Chondrocyte (in vitro differentiated cells): Measurements from ENCODE around the gene URM1. TPM values are rescaled to one million over a fixed set of nuclear protein-coding genes. Genes with fewer than 3 reads are reported as not detected.
"Not testable (repeated sequence)": the region's sequence is repeated elsewhere in the genome, so short reads cannot be mapped to it uniquely, and the experiment has no call there.

Experiments used
- DNase-seq: peaks from one replicate; pipeline ENCODE4 v3.0.0; 2021; ENCODE audit warnings: mixed read lengths, low spot score
- H3K27ac Mint-ChIP-seq: one replicate; pipeline ENCODE4 v1.8.0; 2021; ENCODE audit warnings: mild to moderate bottlenecking, moderate library complexity, mixed read lengths; ENCODE audit not compliant: unreplicated experiment
- H3K27me3 Mint-ChIP-seq: 2 replicates; pipeline ENCODE4 v1.8.0; 2021; ENCODE audit warnings: low read depth, mixed read lengths
- H3K36me3 Mint-ChIP-seq: 2 replicates; pipeline ENCODE4 v1.8.0; 2021; ENCODE audit warnings: low read depth, mixed read lengths
- H3K4me1 Mint-ChIP-seq: 2 replicates; pipeline ENCODE4 v1.8.0; 2021; ENCODE audit warnings: low read depth, mild to moderate bottlenecking, mixed read lengths
- H3K4me3 Mint-ChIP-seq: one replicate; pipeline ENCODE4 v1.8.0; 2021; ENCODE audit warnings: mild to moderate bottlenecking, moderate library complexity, mixed read lengths; ENCODE audit not compliant: unreplicated experiment
- H3K9me3 Mint-ChIP-seq: 2 replicates; pipeline ENCODE4 v1.8.0; 2021; ENCODE audit warnings: low read depth, mixed read lengths
- total RNA-seq: library from RNA; stranded (reverse); gene quantifications from 3 replicates; pipeline ENCODE4 v1.2.1, GENCODE V29; 2021
- TF ChIP-seq, protein P1 (sequence below): fragments of 200-600 bp; sonication (generic); IDR thresholded peaks from 2 replicates; pipeline ENCODE4 v1.5.0; 2021; ENCODE audit warnings: antibody characterized with exemption, mild to moderate bottlenecking, moderate library complexity

URM1 gene
- total RNA-seq, 1 donor from 2014 or later: 50.5 TPM

DNA sequence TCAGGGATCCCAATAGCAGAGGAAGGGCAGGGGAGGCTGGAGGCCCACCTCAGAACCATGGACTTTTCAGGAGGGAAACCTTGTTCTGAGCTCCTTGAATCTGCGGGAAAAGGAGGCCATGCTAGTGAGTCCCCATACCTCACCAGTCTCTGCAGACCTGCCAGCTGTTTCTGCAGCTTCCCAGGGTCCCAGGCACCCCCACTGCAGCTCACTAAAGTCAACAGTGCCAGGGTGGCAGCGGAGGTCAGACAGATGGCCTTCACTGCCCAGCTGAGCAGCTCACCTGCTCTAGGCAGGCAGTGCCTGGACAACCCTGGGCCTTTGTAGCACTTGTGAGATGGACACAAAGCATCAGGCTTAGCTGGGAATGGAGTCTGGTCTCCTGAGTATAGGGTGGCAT lies 35.3 kb upstream of the URM1 start:
- Mint-ChIP-seq H3K4me3 (no peak overlapping the region), H3K27ac (no peak overlapping the region), H3K4me1 (peaks cover 4% of the 10 kb centered on the region), H3K36me3 (peaks cover 6% of the 10 kb centered on the region), H3K9me3 (no peaks in the 10 kb centered on the region), H3K27me3 (no peaks in the 10 kb centered on the region)
- DNase-seq: no peak
- TF ChIP-seq, protein P1, sequence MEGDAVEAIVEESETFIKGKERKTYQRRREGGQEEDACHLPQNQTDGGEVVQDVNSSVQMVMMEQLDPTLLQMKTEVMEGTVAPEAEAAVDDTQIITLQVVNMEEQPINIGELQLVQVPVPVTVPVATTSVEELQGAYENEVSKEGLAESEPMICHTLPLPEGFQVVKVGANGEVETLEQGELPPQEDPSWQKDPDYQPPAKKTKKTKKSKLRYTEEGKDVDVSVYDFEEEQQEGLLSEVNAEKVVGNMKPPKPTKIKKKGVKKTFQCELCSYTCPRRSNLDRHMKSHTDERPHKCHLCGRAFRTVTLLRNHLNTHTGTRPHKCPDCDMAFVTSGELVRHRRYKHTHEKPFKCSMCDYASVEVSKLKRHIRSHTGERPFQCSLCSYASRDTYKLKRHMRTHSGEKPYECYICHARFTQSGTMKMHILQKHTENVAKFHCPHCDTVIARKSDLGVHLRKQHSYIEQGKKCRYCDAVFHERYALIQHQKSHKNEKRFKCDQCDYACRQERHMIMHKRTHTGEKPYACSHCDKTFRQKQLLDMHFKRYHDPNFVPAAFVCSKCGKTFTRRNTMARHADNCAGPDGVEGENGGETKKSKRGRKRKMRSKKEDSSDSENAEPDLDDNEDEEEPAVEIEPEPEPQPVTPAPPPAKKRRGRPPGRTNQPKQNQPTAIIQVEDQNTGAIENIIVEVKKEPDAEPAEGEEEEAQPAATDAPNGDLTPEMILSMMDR: no peak

DNA sequence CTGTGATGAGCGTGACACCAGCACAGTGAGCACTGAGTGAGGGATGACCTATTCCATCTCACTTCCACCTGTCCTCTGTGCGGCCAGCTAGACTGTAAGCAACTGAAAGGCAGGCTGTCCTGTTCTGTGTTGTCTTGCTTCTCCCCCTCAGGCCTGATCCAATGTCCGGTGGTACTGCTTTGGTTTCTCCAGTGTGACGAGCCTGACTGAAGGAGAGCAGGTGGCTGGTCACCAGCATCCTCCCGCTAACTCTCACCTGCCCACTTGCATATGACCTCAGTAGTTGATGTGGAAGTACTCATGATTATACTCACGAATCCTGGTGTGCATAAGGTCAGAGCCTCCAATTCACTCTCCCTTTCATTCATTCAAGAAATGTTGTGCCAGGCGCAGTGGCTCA lies 33.2 kb upstream of the URM1 start:
- DNase-seq: no peak
- Mint-ChIP-seq H3K4me1 (peaks cover 10% of the 10 kb centered on the region), H3K9me3 (no peaks in the 10 kb centered on the region), H3K4me3 (no peak overlapping the region), H3K27ac (no peak overlapping the region), H3K36me3 (peaks cover 3% of the 10 kb centered on the region), H3K27me3 (no peaks in the 10 kb centered on the region)
- TF ChIP-seq, protein P1: no peak

DNA sequence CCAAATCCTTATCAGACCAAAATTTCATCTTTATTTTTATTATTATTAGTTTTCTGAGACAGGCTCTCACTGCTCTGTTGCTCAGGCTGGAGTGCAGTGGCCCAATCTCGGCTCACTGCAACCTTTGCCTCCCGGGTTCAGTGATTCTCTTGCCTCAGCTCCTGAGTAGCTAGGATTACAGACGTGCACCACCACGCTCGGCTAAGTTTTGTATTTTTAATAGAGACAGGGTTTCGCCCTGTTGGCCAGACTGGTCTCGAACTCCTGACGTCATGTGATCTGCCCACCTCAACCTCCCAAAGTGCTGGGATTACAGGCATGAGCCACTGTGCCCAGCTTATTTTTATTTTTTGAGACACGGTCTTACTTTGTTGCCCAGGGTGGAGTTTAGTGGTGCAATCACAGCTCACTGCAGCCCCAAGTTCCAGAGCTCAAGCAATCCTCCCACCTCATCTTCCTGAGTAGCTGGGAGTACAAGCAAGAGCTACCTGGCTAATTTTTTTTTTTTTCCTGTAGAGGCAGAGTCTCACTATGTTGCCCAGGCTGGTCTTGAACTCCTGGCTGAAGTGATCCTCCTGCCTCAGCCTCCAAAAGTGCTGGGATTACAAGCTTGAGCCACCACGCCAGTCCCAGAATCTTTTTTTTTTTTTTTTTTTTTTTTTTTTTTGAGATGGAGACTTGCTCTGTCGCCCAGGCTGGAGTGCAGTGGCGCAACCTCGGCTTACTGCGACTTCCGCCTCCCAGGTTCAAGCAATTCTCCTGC lies 32.1 kb upstream of the URM1 start:
- H3K9me3 Mint-ChIP-seq, H3K27me3 Mint-ChIP-seq, DNase-seq, H3K27ac Mint-ChIP-seq, H3K36me3 Mint-ChIP-seq: not testable (repeated sequence)
- H3K4me1 Mint-ChIP-seq: peaks cover 10% of the 10 kb centered on the region
- H3K4me3 Mint-ChIP-seq: peak overlapping the region; percentile 85

DNA sequence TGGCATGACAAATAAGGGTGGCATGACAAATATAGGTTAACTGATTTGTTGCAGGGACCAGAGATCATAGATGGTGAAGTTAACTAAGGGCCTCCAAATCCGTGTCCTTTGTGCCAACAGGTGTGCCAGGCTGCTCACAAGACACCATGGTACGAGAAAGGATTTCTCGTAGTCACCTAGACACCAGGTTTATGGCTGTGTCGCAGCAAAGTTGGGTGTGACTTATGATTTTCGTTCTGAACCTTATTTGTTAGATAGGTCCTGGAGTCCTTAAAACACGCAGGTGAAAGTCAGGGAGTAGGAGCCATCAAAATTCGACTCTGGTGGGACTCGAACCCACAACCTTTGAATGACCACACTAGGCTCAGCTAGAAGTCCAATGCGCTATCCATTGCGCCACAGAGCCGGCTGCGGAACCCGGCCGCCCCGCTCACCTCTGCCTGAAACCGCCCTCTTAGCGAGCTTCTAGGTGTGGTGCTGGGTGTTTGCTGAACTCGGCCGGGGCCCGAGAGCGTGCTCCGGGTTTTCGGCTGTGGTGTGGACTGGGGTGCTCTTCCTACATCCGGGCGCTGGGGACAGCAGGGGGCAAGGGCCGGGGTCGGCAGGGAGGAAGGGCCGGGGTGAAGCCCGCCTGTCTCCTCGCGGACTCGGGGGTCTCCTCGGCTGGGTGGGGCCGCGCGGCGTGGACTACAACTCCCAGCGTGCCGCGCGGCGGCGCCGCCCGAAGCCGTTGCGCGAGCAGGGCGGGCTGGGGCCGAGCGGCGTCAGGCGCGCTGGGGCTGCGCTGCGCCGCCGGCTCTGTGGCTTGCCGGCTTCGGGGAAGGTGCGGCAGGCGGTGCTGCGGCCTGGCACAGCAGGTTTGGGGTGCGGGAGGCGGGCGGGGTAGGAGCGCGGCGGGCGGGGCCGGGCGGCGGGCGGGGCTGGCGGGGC lies 31.1 kb upstream of the URM1 start, which contains the start of gene SLC27A4:
Gene SLC27A4, plus strand, starts transcription at position 767 of the 930 bp plus-strand sequence. CDS start 2,606 bp downstream, outside the sequence.
- H3K27me3 Mint-ChIP-seq: no peaks in the 10 kb centered on the region
- H3K4me1 Mint-ChIP-seq: peaks cover 10% of the 10 kb centered on the region
- no peak for DNase-seq
- H3K9me3 Mint-ChIP-seq: no peaks in the 10 kb centered on the region
- H3K36me3 Mint-ChIP-seq: peaks cover 10% of the 10 kb centered on the region
- peak within 1 kb of the TSS; percentile 85 for H3K4me3 Mint-ChIP-seq
- TF ChIP-seq, protein P1: no peak
- H3K27ac Mint-ChIP-seq: peak within 1 kb of the TSS; percentile 87

DNA sequence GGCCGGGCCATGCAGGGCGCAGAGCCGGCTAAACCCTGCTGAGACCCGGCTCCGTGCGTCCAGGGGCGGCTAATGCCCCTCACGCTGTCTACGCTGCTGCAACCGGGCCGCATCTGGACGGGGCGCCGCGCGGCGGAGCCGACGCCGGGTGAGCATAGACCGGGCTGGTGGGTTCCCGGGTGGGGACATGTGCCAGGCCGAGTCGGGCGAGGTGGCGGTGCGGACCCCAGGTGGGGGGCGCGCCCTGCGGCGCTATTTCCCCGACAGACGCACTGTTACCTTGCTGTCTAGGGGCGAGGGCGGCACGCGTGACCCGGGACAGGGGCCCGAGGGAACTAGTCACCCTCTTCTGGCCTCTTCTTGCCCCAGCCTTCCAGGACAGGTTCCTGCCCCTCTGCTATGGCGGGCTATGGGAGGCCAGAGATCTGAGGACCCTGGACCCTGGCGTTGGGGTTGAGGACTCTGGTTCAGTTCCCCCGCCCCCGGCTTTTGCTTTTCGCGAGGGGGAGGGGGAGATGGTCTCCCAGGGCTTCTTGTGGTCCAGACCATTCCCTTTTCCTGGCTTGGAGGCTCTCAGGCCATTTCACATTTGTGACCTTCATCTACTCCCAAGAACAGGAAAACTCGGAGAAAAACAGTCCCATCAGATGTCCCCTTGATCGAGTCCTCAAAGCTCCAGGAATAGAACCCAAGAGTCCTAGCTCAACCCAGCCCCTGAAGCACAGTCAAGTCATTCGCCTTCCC lies 30.3 kb upstream of the URM1 start:
- H3K36me3 Mint-ChIP-seq: peaks cover 12% of the 10 kb centered on the region
- no peaks in the 10 kb centered on the region for H3K9me3 Mint-ChIP-seq
- DNase-seq: no peak
- no peaks in the 10 kb centered on the region for H3K27me3 Mint-ChIP-seq
- TF ChIP-seq, protein P1: no peak
- peaks cover 10% of the 10 kb centered on the region for H3K4me1 Mint-ChIP-seq
- peak overlapping the region; percentile 85 for H3K4me3 Mint-ChIP-seq
- peak overlapping the region; percentile 87 for H3K27ac Mint-ChIP-seq
